AG09309 (cell line): ENCODE data around the gene ADH4.
A peak's percentile ranks its signal among the peaks of the same experiment; 100 is the strongest.
"Not testable (repeated sequence)": the region's sequence is repeated elsewhere in the genome, so short reads cannot be mapped to it uniquely, and the experiment has no call there.

Experiments
- DNase-seq: peaks from one replicate; pipeline ENCODE4 v3.0.0-alpha.2; 2010; ENCODE audit warnings: low read depth
- H3K4me3 ChIP-seq: 2 replicates; pipeline ENCODE4 v1.5.1; 2011; ENCODE audit warnings: mild to moderate bottlenecking, low read depth, low read length, moderate library complexity; ENCODE audit not compliant: control insufficient read depth
- CTCF ChIP-seq: IDR thresholded peaks from 2 replicates; pipeline ENCODE4 v1.5.1; 2011; ENCODE audit warnings: mild to moderate bottlenecking, low read depth, low read length, inconsistent platforms; ENCODE audit not compliant: insufficient read depth, control insufficient read depth; ENCODE audit errors: missing control alignments

Gene ADH4

DNA sequence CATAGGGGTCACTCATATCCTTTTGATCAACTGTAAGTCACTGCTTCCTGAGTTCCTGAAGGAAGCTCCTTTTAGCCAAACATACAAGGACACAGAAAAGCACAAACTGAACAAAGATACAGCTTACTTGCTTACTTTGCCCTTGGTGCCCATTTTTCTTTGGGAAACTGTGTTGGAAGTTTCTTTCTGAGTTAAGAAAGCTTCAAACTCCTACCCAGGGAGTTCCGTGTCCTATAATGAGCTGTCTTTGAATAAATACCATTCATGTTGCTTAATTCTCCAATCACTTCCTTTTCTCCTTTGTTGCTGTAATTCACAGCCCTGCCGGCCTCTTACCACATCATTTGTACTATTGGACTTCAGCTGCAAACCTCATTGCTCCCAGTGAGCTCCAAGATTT, at the start of gene ADH4:
Gene ADH4, minus strand, starts transcription at position 228 of the 400 bp plus-strand sequence. Its CDS starts 75 bp downstream, at position 153.
- no peak for TF ChIP-seq CTCF
- H3K4me3 ChIP-seq, result no peak within 1 kb of the TSS
- no peak for DNase-seq

GRCh38 chr4:99190336-99190735, 46.2 kb upstream of the ADH4 start:
- no peak for TF ChIP-seq CTCF
- H3K4me3 ChIP-seq, result no peak overlapping the region
- DNase-seq, result no peak

DNA sequence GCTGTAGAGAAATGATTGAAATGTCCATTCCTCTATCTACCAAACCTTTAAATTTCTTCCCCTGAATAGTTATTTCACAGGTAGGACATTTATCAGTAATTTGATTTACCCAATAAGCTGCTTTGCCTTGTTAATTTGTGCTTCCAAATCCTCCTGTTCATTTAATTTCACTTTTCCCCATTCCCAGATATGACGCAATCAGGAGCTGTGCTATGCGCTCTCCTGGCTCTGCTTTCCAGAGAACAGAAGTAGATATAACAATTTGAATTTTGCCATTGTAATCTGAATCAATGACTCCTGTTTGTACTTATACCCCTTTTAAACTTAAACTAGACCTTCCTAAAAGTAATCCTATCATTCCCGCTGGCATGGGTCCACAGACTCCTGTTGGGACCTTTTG, 45.8 kb upstream of the ADH4 start:
- not testable (repeated sequence) for H3K4me3 ChIP-seq, DNase-seq

GRCh38 chr4:99186029-99186428, 41.9 kb upstream of the ADH4 start:
- TF ChIP-seq CTCF, result no peak
- no peak overlapping the region for H3K4me3 ChIP-seq
- DNase-seq, result no peak

- no peak overlapping the region for H3K4me3 ChIP-seq
- DNase-seq, result no peak
- no peak for TF ChIP-seq CTCF
These were observed 41.5 kb upstream of the ADH4 start for GRCh38 chr4:99185581-99185980.

GRCh38 chr4:99180382-99181070, 36.4 kb upstream of the ADH4 start:
- peak; percentile 44 for DNase-seq
- TF ChIP-seq CTCF, result no peak
- no peak overlapping the region for H3K4me3 ChIP-seq

DNA sequence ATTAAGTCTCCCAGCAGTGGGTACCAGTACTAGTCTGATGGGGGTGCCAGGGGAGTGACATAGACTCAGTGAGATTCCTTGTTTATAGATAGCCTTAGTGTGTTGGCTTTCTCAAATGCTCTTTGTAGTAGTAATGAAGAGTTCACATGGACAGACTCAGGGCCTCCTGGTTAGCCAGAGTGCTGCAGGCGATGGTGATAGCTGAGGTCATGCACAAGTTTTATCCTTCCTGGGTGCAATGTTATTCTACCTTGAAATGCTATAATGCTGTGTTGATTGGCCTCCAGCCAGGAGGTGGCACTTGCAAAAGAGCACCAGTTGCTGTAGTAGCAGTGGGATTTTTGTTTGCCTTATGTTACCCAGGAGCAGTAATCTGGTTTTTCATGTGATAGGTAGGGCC, 35.5 kb upstream of the ADH4 start:
- TF ChIP-seq CTCF, result no peak
- no peak for DNase-seq
- H3K4me3 ChIP-seq, result no peak overlapping the region
